HG03442 (cell line): ENCODE results near the gene LCE2A.
"Not testable (repeated sequence)": the region's sequence is repeated elsewhere in the genome, so short reads cannot be mapped to it uniquely, and the experiment has no call there.

Source experiments
- ATAC-seq: cut with Tn5 transposase; IDR thresholded peaks from one replicate; pipeline ENCODE4 v1.9.1; 2021; ENCODE audit warnings: mild to moderate bottlenecking, moderate library complexity; ENCODE audit not compliant: unreplicated experiment

Gene LCE2A, protein sequence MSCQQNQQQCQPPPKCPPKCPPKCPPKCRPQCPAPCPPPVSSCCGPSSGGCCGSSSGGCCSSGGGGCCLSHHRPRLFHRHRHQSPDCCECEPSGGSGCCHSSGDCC

DNA sequence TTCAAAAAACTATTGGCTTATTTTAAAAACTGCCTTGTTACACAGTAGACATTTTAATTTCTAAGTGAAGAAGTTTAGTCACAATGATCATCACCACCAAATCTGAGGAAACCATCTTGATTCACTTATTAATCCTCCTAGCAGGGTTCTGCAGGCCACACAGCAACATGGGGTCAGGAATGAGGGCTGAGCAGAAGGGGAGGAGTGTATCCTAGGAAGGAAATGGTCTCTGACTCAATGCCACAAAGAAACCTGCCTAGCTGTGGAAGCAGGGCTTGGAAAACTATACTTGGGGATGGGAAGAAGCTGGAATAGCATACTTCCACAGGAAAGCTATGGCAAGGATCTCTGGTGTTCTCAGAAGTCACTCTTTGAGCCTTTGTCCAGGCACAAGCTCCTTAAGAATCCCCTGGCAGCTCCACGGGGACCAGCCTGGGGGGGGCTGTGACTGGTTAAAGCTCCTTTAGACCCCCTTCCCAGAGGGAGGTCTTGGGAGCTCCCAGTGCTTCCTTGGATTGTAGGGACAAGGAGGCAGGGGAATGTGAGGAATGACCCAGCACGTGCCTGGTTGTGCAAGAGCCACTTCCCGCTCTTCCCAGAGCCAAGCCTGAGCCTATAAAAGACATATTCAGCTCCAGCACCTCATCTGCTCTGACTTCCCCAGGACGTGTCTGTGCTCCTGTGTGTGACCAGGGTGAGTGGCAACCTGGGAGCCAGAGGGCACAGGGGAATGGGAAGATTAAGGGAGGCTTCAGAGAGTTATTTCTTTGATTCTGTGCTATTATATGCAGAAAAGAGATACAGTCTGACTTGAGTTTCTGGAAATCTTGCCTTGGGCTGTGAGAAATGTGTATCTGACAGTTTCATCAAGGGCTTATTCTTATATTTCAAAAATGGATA is at the start of gene LCE2A:
LCE2A (plus strand) TSS at position 645 of the 900 bp plus-strand sequence. CDS start 557 bp downstream, outside the sequence.
- ATAC-seq = no peak

DNA sequence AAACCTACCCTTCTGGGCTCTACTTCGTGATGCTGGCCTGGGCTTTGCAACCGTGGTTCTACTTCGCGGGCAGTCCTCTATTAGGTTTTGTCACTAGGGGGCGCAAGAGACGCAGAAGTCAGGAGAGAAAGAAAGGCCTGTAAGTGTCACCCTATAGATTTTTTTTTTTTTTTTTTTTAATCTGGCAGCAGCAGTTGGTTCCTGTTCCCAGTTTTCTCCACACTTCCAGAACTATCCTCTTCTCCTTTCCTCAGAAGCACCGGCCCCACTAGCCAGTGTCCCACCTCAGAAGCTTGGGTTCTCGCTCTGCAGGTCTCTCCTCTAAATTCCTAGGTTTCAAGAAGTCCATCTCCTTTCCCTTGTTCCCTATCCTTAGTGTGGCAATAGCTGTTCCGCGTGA is 44.0 kb upstream of the LCE2A start:
- ATAC-seq = no peak

DNA sequence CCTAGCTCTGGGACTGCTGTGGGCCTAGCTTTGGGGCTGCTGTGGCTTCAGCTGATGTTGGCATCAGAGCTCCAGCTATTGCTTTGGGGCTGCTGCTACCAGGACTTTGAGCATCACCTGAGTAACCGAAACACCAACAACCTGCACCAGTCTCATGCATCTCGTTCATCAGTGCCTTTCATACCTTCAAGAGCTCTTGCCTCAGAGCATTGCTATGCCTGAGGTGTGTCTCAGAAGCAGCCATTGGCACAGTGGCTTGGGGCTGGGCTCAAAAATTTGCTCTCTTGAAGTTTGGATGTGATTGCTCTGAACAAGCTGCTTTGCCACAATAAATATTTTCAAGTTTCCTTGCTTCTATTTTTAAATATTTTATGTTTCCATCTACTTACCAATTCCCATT is 41.7 kb upstream of the LCE2A start:
- ATAC-seq = no peak

DNA sequence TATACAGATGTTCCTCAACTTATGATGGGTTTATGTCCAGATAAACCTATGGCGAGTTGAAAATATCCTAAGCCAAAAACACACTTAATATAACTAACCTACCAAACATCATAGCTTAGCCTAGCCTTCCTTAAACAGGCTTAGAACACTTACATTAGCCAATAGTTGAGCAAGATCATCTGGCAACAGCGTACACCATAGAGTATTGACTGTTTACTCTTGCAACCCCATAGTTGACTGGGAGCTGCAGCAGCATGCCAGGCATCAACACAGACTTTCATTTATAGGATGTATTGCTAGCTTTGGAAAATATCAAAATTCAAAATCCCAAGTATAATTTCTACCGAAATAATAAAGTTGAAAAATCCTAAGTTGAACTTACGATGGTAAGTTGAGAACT is 40.5 kb upstream of the LCE2A start:
- ATAC-seq = no peak

DNA sequence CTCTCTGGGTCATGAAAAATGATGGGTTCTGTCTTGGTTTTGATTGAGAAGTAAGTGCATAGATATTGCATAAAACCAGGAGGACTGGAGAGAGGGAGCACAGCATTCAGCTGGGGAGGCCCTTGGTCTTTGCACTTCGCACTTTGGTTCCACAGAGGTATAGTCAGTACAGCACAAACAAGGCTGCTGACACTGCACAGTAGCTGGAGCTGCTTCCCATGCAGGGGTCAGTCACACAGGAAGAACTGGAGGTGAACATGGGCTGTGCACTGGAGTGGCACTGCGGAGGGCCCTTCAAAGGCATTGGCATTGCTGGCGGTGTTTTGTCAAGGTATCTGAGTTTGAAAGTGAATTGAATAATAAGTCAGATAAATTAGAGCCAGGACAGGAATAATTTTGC is 39.5 kb upstream of the LCE2A start:
- ATAC-seq = no peak

DNA sequence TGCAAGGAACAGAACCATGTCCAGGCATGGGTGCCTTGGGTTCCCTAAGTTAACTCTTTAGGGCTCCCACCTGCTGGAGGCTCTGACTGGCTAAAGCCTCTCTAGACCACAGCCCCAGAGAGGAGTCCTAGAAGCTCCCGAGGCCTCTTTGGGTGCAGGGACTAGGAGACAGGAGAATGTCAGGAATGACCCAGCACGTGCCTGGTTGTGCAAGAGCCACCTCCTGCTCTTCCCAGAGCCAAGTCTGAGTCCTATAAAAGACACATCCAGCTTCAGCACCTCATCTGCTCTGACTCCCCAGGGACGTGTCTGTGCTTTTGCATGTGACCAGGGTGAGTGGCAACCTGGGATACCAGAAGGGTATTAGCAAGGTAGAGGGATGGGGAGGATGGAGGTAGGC is 35.0 kb upstream of the LCE2A start, which contains the start of gene LCE2D:
LCE2D (plus strand) TSS at position 283 of the 400 bp plus-strand sequence. CDS start 726 bp downstream, outside the sequence.
- no peak for ATAC-seq

DNA sequence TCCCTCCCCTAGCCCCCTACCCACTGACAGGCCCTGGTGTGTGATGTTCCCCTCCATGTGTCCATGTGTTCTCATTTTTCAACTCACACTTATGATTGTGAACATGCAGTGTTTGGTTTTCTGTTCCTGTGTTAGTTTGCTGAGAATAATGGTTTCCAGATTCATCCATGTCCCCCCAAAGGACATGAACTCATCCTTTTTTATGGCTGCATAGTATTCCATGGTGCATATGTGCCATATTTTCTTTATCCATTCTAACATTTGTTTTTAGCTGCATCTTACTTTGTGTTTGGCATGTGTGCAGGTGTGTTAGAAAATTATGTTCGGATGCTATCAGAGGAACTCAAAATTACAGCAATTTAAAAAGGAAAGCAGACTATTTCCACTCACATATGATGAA is 32.0 kb upstream of the LCE2A start:
- ATAC-seq = not testable (repeated sequence)

DNA sequence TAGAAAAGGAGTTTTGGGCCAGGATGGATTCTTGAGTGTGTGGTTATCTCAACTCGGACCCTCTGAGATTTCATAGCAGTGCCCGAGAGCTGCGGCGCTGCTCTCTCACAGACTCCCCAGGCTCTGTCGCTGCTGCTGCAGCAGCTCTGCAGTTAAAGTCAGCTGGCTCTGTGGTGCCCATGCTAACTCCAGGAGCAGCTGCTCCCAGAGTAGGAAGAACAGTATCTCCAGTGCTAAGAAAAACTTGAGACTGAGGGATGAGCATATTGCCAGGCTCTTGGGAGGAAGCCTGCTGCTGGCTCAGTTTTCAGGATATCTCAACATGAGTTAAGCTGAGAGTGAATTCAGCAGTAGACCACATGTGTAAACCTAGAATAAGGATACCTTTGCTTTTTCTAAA is 30.5 kb upstream of the LCE2A start:
- no peak for ATAC-seq

DNA sequence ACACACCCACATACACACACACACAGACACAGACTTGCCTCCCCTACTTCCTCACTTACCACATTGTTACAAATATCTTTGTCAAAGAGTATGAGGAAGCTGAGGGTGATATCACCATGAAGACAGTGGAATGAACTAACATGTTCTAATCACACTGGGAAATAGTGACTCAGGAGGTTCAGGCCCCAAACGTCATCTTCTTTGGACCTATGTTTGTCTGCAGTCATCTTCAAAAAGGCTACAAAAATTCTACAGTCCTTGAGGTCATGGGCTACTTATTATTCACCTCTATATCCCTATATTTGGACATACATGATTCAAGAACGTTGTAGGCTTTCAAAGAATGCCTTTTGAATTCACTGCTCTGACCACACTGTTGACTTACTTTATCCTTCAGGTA is 25.1 kb upstream of the LCE2A start:
- no peak for ATAC-seq

DNA sequence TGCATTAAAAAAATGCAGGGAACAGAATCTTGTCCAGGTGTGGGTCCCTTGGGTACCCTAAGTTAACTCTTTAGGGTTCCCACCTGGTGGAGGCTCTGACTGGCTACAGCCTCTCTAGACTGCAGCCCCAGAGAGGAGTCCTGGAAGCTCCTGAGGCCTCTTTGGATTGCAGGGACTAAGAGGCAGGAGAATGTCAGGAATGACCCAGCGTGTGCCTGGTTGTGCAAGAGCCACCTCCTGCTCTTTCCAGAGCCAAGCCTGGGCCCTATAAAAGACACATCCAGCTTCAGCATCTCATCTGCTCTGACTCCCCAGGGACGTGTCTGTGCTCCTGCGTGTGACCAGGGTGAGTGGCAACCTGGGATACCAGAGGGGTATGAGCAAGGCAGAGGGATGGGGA is 23.2 kb upstream of the LCE2A start, which contains the start of gene LCE2C:
LCE2C (plus strand) TSS at position 297 of the 400 bp plus-strand sequence. CDS start 737 bp downstream, outside the sequence.
- not testable (repeated sequence) for ATAC-seq

DNA sequence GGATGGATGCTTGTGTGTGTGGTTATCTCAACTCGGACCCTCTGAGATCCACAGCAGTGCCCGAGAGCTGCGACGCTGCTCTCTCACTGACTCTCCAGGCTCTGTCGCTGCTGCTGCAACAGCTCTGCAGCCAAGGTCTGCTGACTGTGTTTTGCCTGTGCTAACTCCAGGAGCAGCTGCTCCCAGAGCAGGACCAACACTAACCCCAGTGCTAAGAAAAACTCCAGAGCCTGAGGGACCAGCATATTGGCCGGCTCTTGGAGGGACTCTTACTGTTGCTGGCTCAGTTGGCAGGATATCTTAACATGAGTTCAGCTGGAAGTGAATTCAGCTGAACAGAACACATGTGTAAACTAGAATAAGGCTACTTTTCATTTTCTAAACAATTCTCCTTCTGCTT is 18.7 kb upstream of the LCE2A start:
- ATAC-seq = no peak

DNA sequence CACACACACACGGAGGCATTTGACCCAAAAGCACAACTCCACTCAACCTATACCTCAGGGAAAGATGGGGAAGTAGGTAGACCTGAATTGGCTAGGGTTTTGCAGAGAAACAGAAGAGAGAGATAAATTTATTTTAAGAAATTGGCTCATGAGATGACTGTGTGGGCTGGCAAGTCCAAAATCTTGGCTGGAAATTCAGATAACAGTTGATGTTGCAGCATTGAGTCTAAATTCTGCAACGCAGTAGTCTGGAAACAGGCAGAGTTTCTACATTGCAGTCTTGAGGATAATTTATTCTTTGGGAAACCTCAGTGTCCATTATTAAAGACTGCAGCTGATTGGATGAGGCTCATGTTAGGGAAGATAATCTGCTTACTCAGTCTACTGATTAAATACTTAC is 16.5 kb upstream of the LCE2A start:
- no peak for ATAC-seq

DNA sequence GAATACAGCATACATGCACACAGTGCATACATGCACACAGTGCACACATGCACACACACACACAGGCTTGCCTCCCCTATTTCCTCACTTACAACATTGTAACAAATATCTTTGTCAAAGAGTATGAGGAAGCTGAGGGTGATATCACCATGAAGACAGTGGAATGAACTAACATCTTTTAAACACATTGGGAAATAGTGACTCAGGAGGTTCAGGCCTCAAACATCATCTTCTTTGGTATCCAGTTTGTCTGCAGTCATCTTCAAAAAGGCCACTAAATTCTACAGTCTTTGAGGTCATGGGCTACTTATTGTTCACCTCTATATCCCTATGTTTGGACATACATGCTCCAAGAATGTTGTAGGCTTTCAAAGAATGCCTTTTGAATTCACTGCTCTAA is 14.3 kb upstream of the LCE2A start:
- ATAC-seq = no peak

DNA sequence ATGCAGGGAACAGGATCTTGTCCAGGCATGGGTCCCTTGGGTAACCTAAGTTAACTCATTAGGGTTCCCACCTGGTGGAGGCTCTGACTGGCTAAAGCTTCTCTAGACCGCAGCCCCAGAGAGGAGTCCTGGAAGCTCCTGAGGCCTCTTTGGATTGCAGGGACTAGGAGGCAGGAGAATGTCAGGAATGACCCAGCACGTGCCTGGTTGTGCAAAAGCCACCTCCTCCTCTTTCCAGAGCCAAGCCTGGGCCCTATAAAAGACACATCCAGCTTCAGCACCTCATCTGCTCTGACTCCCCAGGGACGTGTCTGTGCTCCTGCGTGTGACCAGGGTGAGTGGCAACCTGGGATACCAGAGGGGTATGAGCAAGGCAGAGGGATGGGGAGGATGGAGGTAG is 12.3 kb upstream of the LCE2A start, which contains the start of gene LCE2B:
LCE2B (plus strand) TSS at position 301 of the 400 bp plus-strand sequence. CDS start 721 bp downstream, outside the sequence.
- not testable (repeated sequence) for ATAC-seq

DNA sequence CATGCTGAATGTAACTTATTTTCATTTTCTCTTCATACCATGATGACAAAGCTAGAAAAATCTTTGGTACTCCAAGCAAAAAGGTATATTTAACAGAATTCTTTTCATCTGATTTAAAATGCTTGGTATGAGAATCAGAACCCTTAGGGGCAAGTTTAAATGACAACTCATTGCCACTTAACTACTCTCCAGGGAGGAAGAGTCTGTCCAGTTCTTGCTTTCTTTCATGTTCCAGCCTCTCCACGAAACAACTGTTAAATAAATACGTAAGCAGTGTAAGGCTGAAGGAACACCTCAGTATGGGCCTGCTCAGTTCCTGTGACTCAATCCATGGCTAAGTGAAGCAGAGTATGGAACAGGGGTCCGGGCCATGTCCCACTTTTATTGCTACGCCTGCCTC is 1.6 kb downstream of the LCE2A start:
- no peak for ATAC-seq

DNA sequence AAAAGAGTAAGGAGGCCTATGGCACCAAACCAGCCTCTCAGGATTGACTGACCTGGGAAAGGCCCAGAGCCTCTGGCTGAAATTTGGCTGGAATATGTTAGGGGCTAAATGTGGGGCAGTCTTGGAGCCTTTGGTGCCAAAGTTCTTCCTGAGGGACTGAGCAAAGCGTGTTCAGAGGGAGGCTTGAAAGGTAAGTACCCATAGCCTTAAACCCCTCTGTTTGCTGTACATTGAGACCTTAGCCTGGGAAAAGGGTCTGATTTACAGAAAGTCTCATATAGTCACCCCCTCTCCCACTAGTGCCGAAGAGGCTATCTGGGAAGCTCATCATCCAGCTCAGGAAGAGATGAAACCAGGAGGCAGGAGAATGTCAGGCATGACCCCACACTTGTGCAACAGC is 9.7 kb downstream of the LCE2A start, which contains the start of gene LCE4A:
LCE4A (plus strand) TSS at position 301 of the 400 bp plus-strand sequence. CDS start 916 bp downstream, outside the sequence.
- no peak for ATAC-seq

DNA sequence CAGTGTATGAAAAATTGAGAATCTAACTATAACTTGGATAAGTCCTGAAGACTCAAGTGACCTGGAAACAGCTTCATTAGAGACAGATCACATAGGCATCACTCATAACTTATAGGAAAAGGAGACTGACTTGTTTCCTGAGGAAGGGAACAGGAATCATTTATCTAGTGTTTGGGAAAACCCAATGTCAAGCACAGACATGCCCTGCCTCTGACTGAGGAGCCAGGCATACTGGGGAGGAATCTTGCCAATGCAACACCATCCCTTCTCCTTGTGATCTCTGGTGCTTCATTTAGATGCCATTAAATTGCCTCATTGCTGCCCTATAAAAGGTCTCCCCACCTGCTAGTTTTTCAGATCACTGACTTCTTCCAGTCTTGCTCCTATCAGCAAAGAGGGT is 20.1 kb downstream of the LCE2A start:
- ATAC-seq = no peak

DNA sequence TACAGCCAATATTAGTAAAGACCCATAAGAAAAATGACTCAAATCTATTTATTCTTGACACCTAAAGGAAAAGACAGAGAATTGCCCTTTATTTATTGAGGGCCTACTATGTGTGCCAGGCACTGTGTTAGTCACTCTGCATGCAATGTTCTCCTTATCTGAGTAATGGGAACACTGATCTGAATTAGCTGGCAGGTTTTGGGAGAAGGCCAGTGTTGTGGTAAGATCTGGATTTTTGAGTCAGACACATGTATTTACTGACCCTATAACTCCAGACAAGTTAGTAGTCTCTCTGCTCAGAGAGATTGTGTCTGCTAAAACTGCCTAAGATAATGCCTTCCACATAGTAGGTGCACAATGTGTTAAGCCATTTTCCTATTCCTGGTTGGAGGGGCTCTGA is 27.1 kb downstream of the LCE2A start:
- no peak for ATAC-seq

DNA sequence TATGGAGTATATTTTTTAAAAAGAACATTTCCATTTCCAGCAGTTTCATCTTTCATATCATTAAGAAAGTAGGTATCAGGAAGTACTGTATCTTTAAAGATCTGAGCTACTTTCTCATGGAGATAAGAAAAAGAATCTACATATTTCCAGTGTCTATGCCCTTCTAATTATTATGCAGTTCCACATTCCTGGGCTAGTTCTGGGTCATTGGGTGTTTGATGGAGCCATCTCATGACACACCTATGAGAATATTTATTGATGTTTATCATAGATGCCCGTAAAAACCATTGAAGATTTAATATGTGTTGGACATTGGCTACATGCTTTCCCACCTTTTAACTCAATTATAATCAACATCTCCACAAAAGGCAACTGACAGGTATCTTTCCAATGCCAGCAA is 30.8 kb downstream of the LCE2A start:
- no peak for ATAC-seq

DNA sequence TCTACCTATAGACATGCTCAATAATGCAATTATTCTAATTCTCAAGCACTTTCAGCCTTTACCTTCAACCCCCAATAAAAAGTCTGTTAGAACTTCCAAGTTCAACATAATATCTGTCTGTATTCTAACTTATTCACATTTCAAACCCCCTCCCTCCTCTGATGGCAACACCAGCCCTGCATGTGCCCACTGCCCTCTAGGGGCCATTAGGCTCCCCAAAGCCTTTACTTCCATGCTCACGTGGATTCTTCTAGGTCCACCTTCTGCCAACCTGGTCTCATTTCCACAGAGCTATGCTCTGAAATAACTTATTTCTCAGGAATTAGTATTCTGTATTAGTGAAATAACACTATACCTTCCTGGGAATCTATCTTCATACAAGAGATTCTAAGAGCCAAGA is 37.5 kb downstream of the LCE2A start:
- no peak for ATAC-seq

DNA sequence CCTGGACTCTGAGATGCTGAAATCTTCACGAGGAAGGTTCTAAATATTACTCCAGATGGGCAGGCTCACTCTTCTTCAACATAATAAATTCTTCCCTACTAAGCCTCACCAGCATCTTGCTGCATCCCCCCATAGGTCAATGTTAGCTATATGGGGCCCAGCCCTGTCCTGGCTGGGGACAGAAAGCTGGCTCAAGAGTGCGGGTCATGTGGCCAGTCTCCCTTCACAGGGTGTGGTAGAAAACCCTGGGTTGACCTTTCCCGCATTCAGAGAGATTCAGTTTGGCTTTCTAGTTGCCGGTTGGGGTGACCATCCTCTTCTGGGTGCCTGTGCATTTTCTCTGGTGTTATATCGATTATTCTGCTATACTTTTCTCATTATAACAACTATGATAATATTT is 39.9 kb downstream of the LCE2A start:
- no peak for ATAC-seq

DNA sequence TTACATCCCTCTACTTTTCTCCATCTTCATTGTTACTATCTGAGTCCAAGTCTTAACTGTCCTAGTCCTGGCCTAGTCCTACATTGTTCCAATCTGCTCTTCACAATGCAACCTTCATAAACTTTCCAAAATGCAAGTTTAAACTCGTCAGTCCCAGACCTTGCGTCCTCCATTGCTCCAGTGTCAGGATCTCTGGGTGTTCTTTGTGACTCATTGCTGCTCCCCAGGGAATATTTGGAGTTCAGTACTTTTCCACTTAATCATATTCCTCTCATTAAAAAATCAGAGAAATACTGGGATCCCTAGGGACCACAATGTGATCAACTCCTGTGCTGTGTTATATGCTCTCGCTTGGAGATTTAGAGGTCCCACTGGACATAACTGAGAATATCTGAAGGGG is 41.7 kb downstream of the LCE2A start:
- ATAC-seq = no peak
